HG02759 (cell line): ENCODE results near the gene BNC2.

Experiments
- ATAC-seq: cut with Tn5 transposase; IDR thresholded peaks from one replicate; pipeline ENCODE4 v1.9.1; 2021; ENCODE audit warnings: mild to moderate bottlenecking, moderate library complexity; ENCODE audit not compliant: unreplicated experiment

BNC2 gene

GRCh38 chr9:16387382-16387781, 483.1 kb downstream of the BNC2 start:
- ATAC-seq, result no peak

GRCh38 chr9:16386827-16387077, 483.7 kb downstream of the BNC2 start:
- ATAC-seq, result no peak

- no peak for ATAC-seq
Measured at GRCh38 chr9:16386007-16386826, 484.3 kb downstream of the BNC2 start.

GRCh38 chr9:16385590-16385989, 484.9 kb downstream of the BNC2 start:
- ATAC-seq, result no peak

- ATAC-seq, result no peak
Measured at GRCh38 chr9:16384993-16385392, 485.5 kb downstream of the BNC2 start.

- ATAC-seq, result no peak
Measured at GRCh38 chr9:16377311-16377710, 493.2 kb downstream of the BNC2 start.

- ATAC-seq, result no peak
Measured at GRCh38 chr9:16371306-16371705, 499.2 kb downstream of the BNC2 start.

GRCh38 chr9:16370647-16371046, 499.8 kb downstream of the BNC2 start:
- no peak for ATAC-seq

GRCh38 chr9:16369427-16369826, 501.0 kb downstream of the BNC2 start:
- ATAC-seq, result no peak

GRCh38 chr9:16368237-16369087, 502.0 kb downstream of the BNC2 start:
- no peak for ATAC-seq

- no peak for ATAC-seq
Measured at GRCh38 chr9:16367605-16368231, 502.8 kb downstream of the BNC2 start.

- ATAC-seq, result no peak
Measured at GRCh38 chr9:16364347-16364746, 506.1 kb downstream of the BNC2 start.

- no peak for ATAC-seq
Measured at GRCh38 chr9:16363916-16364315, 506.6 kb downstream of the BNC2 start.

GRCh38 chr9:16363073-16363781, 507.2 kb downstream of the BNC2 start:
- ATAC-seq, result no peak

- no peak for ATAC-seq
Measured at GRCh38 chr9:16361939-16362338, 508.5 kb downstream of the BNC2 start.

GRCh38 chr9:16361118-16361517, 509.4 kb downstream of the BNC2 start:
- no peak for ATAC-seq

- ATAC-seq, result no peak
Measured at GRCh38 chr9:16360247-16360646, 510.2 kb downstream of the BNC2 start.
